Endothelial cell of umbilical vein (primary cell): ENCODE data around the gene HOXB5.

Experiments used
- EZH2 ChIP-seq: IDR thresholded peaks from 2 replicates; pipeline ENCODE4 v1.6.1; 2012; ENCODE audit warnings: borderline replicate concordance, low read depth, mild to moderate bottlenecking, moderate library complexity, low read length, inconsistent platforms; ENCODE audit not compliant: severe bottlenecking
- FOS ChIP-seq: IDR thresholded peaks from 2 replicates; pipeline ENCODE4 v1.6.1; 2011; ENCODE audit warnings: mild to moderate bottlenecking, low read length, moderate library complexity, borderline replicate concordance; ENCODE audit not compliant: insufficient read depth
- GATA2 ChIP-seq: IDR thresholded peaks from 2 replicates; pipeline ENCODE4 v1.7.0; 2011; ENCODE audit warnings: low read depth, mild to moderate bottlenecking, moderate library complexity, mixed read lengths, low read length; ENCODE audit not compliant: insufficient read length, insufficient read depth
- POLR2AphosphoS5 ChIP-seq: IDR thresholded peaks from 2 replicates; pipeline ENCODE4 v1.6.1; 2012; ENCODE audit warnings: low read depth, mild to moderate bottlenecking, control low read depth, low read length, moderate library complexity; ENCODE audit not compliant: insufficient read depth
- TF ChIP-seq, protein P1 (sequence below), 2 donors: IDR thresholded peaks; 1 replicate in 1 of 2; 2 replicates in 1 of 2; pipeline ENCODE4 v1.5.1; 2011; ENCODE audit warnings: low read length in 2 of 2, mild to moderate bottlenecking in 2 of 2, moderate library complexity in 2 of 2, control low read depth in 1 of 2, inconsistent platforms in 1 of 2, low read depth in 1 of 2; ENCODE audit not compliant: insufficient read depth in 1 of 2; ENCODE audit errors: extremely low read depth in 1 of 2

DNA sequence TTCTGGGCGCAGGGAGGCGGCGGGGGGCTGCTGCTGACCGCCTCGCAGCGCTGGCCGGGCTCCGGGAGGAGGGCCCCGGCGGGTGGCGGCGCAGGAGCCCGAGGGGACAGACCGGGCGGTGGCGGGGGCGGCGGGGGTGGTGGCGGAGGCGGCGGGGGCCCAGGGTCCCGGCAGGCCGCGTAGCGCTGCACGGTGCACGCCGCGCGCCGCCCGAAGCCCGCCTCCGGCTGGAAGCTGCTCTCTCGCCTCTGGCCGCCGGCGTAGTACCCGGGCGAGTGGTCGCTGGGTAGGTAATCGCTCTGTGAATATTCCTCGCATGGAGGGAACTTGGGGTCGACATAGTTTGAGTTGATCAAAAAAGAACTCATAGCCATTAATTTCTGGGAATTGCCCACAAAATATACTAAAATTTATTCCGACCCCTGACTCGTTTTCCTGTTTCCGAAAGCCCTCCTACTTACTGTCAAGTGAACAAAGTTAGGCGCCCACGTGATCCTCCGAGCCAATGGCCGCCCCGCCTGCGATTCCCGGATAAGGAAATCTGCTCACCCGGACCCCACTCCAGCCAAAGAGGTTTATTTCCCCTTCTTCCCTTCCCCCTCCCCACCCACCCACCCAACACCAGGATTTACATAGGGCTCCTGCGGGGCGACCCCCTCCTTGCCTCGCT lies 15.5 kb downstream of the HOXB5 start, which contains the start of gene HOXB4:
- TF ChIP-seq GATA2 (no peak), EZH2 (no peak), POLR2AphosphoS5 (no peak), FOS (peak; percentile 8)
- TF ChIP-seq, protein P1, sequence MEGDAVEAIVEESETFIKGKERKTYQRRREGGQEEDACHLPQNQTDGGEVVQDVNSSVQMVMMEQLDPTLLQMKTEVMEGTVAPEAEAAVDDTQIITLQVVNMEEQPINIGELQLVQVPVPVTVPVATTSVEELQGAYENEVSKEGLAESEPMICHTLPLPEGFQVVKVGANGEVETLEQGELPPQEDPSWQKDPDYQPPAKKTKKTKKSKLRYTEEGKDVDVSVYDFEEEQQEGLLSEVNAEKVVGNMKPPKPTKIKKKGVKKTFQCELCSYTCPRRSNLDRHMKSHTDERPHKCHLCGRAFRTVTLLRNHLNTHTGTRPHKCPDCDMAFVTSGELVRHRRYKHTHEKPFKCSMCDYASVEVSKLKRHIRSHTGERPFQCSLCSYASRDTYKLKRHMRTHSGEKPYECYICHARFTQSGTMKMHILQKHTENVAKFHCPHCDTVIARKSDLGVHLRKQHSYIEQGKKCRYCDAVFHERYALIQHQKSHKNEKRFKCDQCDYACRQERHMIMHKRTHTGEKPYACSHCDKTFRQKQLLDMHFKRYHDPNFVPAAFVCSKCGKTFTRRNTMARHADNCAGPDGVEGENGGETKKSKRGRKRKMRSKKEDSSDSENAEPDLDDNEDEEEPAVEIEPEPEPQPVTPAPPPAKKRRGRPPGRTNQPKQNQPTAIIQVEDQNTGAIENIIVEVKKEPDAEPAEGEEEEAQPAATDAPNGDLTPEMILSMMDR (IDR thresholded peaks at IDR 0.05; ENCODE audit: extremely low read depth in 1 of 2, insufficient read depth in 1 of 2, low read depth in 1 of 2, low read length in 2 of 2), result no peak
